ENCODE results near the gene EEF1AKMT2.

- no peak for TF ChIP-seq CTCF (IDR thresholded peaks at IDR 0.05; ENCODE audit: low read length)
- TF ChIP-seq EZH2 (optimal IDR thresholded peaks at IDR 0.05; ENCODE audit: low read depth, low read length), result no peak
- TF ChIP-seq EZH2phosphoT487 (IDR thresholded peaks at IDR 0.05; ENCODE audit: low read length), result no peak
These were observed 74.5 kb downstream of the EEF1AKMT2 start for GRCh38 chr10:124717041-124717757.

Measured in MM.1S (cell line).